H1 (cell line): ENCODE measurements around the gene NR3C1. TPM values are rescaled to one million over a fixed set of nuclear protein-coding genes. Genes with fewer than 3 reads are reported as not detected.

ENCODE experiments used
- CTCF ChIA-PET: fragments of 300-600 bp; sonication (Branson Sonifier 250); formaldehyde crosslinking; loops from one replicate; lab custom pipeline; 2021; ENCODE audit not compliant: partially characterized antibody; lab: Charles Lee
- POLR2A ChIA-PET: fragments of 300-600 bp; sonication (Branson Sonifier 250); formaldehyde crosslinking; loops from one replicate; lab custom pipeline; 2021; ENCODE audit warnings: inconsistent platforms; ENCODE audit not compliant: partially characterized antibody; lab: Charles Lee
- DNase-seq, 2 experiments: peaks; one replicate each; pipeline versions ENCODE4 v3.0.0 to v3.0.0-alpha.2; 2010 to 2022; ENCODE audit warnings: low spot score in 2 of 2, low read depth in 1 of 2, mixed read lengths in 1 of 2
- FAIRE-seq: peaks from 2 replicates; lab custom pipeline; 2011; peaks lifted over from hg19 to GRCh38; lab: Jason Lieb, UNC
- H2AFZ ChIP-seq: 2 replicates; pipeline ENCODE4 v1.8.1; 2012; ENCODE audit warnings: low read length, inconsistent platforms
- H2AK5ac ChIP-seq: 2 replicates; pipeline ENCODE4 v1.6.1; 2013; ENCODE audit warnings: low read depth, low read length
- H2BK120ac ChIP-seq: replicated peaks from 2 replicates; pipeline ENCODE3; 2013; ENCODE audit warnings: low read depth, low read length, inconsistent platforms
- H2BK12ac ChIP-seq: 2 replicates; pipeline ENCODE4 v1.6.1; 2013; ENCODE audit warnings: low read depth, low read length
- H2BK15ac ChIP-seq: 2 replicates; pipeline ENCODE4 v1.6.1; 2013; ENCODE audit warnings: low read length
- H2BK20ac ChIP-seq: 2 replicates; pipeline ENCODE4 v1.6.1; 2013; ENCODE audit warnings: low read length
- H2BK5ac ChIP-seq: 2 replicates; pipeline ENCODE4 v1.6.1; 2013; ENCODE audit warnings: low read depth, low read length
- H3K14ac ChIP-seq: 2 replicates; pipeline ENCODE4 v1.6.1; 2013; ENCODE audit warnings: inconsistent platforms; ENCODE audit not compliant: insufficient read length
- H3K18ac ChIP-seq: 2 replicates; pipeline ENCODE4 v1.6.1; 2013; ENCODE audit warnings: low read length; ENCODE audit errors: extremely low read depth
- H3K23ac ChIP-seq: 2 replicates; pipeline ENCODE4 v1.6.1; 2013; ENCODE audit warnings: inconsistent platforms; ENCODE audit not compliant: insufficient read length
- H3K23me2 ChIP-seq: 2 replicates; pipeline ENCODE4 v1.6.1; 2013; ENCODE audit warnings: low read depth, low read length
- H3K27ac ChIP-seq: 2 replicates; pipeline ENCODE4 v1.6.1; 2011; ENCODE audit warnings: low read depth, low read length, inconsistent platforms
- H3K27me3 ChIP-seq, 4 experiments: replicated peaks in 1 of 4; 1 replicate in 1 of 4; 2 replicates in 3 of 4; pipeline versions ENCODE4 v1.6.1 to v1.8.1; 2011 to 2013; ENCODE audit warnings: low read length in 3 of 4, mild to moderate bottlenecking in 3 of 4, inconsistent platforms in 2 of 4, mixed read lengths in 2 of 4, moderate library complexity in 1 of 4; ENCODE audit not compliant: control insufficient read depth in 3 of 4, insufficient read depth in 3 of 4; ENCODE audit errors: extremely low read depth in 1 of 4
- H3K36me3 ChIP-seq, 4 experiments: 2 replicates each; pipeline versions ENCODE4 v1.6.1 to v1.8.1; 2011 to 2013; ENCODE audit warnings: mild to moderate bottlenecking in 4 of 4, low read length in 3 of 4, moderate library complexity in 2 of 4, control low read depth in 1 of 4, inconsistent platforms in 1 of 4; ENCODE audit not compliant: insufficient read depth in 4 of 4, control insufficient read depth in 2 of 4
- H3K4ac ChIP-seq: replicated peaks from 2 replicates; pipeline ENCODE3; 2013; ENCODE audit warnings: low read length, low read depth, mixed read lengths, inconsistent platforms; ENCODE audit not compliant: insufficient read length
- H3K4me1 ChIP-seq, 4 experiments: replicated peaks in 1 of 4; 1 replicate in 1 of 4; 2 replicates in 3 of 4; pipeline versions ENCODE4 v1.6.1 to v1.8.1; 2011 to 2013; ENCODE audit warnings: low read length in 3 of 4, inconsistent platforms in 2 of 4, mixed read lengths in 1 of 4; ENCODE audit not compliant: insufficient read depth in 4 of 4, control insufficient read depth in 3 of 4
- H3K4me2 ChIP-seq, 2 experiments: 2 replicates each; pipeline versions ENCODE4 v1.6.1 to v1.8.1; 2011 to 2013; ENCODE audit warnings: low read depth in 2 of 2, low read length in 2 of 2, control low read depth in 1 of 2, inconsistent platforms in 1 of 2, mild to moderate bottlenecking in 1 of 2; ENCODE audit not compliant: insufficient read depth in 1 of 2
- H3K4me3 ChIP-seq, 4 experiments: fragments of 200-600, 300-600 bp in 1 of 4; sonication (generic), shearing (Covaris generic), sonication (Bioruptor Twin) in 1 of 4; 2 replicates each; pipeline versions ENCODE4 v1.5.1 to v1.8.1; 2011 to 2016; ENCODE audit warnings: low read length in 4 of 4, low read depth in 3 of 4, control low read depth in 2 of 4, inconsistent platforms in 2 of 4, mild to moderate bottlenecking in 2 of 4, mixed read lengths in 1 of 4, moderate library complexity in 1 of 4; ENCODE audit not compliant: insufficient read depth in 2 of 4; ENCODE audit errors: extremely low read depth in 1 of 4
- H3K56ac ChIP-seq: replicated peaks from 2 replicates; pipeline ENCODE3; 2013; ENCODE audit warnings: low read depth, mild to moderate bottlenecking, mixed read lengths, low read length, inconsistent platforms; ENCODE audit not compliant: insufficient read length
- H3K79me1 ChIP-seq: 2 replicates; pipeline ENCODE4 v1.6.1; 2013; ENCODE audit warnings: low read depth, low read length, control low read depth
- H3K79me2 ChIP-seq, 2 experiments: 2 replicates each; pipeline versions ENCODE4 v1.6.1 to v1.8.1; 2012 to 2013; ENCODE audit warnings: low read length in 2 of 2, mild to moderate bottlenecking in 2 of 2, inconsistent platforms in 1 of 2; ENCODE audit not compliant: insufficient read depth in 2 of 2, control insufficient read depth in 1 of 2
- H3K9ac ChIP-seq, 4 experiments: replicated peaks in 1 of 4; 1 replicate in 1 of 4; 2 replicates in 3 of 4; pipeline versions ENCODE4 v1.6.1 to v1.8.1; 2011 to 2013; ENCODE audit warnings: low read depth in 3 of 4, low read length in 3 of 4, control low read depth in 2 of 4, mild to moderate bottlenecking in 2 of 4, moderate library complexity in 2 of 4, inconsistent platforms in 1 of 4; ENCODE audit errors: extremely low read depth in 1 of 4
- H3K9me3 ChIP-seq, 2 experiments: 2 replicates each; pipeline versions ENCODE4 v1.6.1 to v1.8.1; 2012 to 2013; ENCODE audit warnings: mild to moderate bottlenecking in 2 of 2, moderate library complexity in 2 of 2, control low read depth in 1 of 2, inconsistent platforms in 1 of 2, low read depth in 1 of 2, low read length in 1 of 2, mixed read lengths in 1 of 2; ENCODE audit not compliant: insufficient read depth in 2 of 2
- H4K20me1 ChIP-seq, 2 experiments: replicated peaks in 1 of 2; 2 replicates each; pipeline versions ENCODE3 to v1.8.1; 2011 to 2013; ENCODE audit warnings: inconsistent platforms in 2 of 2, low read length in 2 of 2, mild to moderate bottlenecking in 1 of 2; ENCODE audit not compliant: insufficient read depth in 2 of 2, control insufficient read depth in 1 of 2
- H4K5ac ChIP-seq: 2 replicates; pipeline ENCODE4 v1.6.1; 2013; ENCODE audit warnings: low read length, low read depth, mixed read lengths, inconsistent platforms; ENCODE audit not compliant: insufficient read length
- H4K8ac ChIP-seq: 2 replicates; pipeline ENCODE4 v1.8.0; 2013; ENCODE audit warnings: mild to moderate bottlenecking, moderate library complexity, low read length, inconsistent platforms; ENCODE audit not compliant: insufficient read depth; ENCODE audit errors: extremely low read depth
- H4K91ac ChIP-seq: replicated peaks from 2 replicates; pipeline ENCODE3; 2013; ENCODE audit warnings: low read length, mixed read lengths, inconsistent platforms; ENCODE audit not compliant: insufficient read length
- CBX8 ChIP-seq: fragments of 300-800, 300-1000 bp; sonication (generic); IDR thresholded peaks from 2 replicates; pipeline ENCODE4 v1.7.1; 2016; ENCODE audit warnings: low read depth, low read length, borderline replicate concordance
- CHD2 ChIP-seq: IDR thresholded peaks from 2 replicates; pipeline ENCODE4 v1.6.1; 2012; ENCODE audit warnings: low read length, improper control_type of control experiment
- CREB1 ChIP-seq: IDR thresholded peaks from 2 replicates; pipeline ENCODE4 v1.6.1; 2012; ENCODE audit warnings: inconsistent platforms
- HDAC6 ChIP-seq: IDR thresholded peaks from one replicate; pipeline ENCODE4 v1.7.1; 2012; ENCODE audit warnings: low read depth, mild to moderate bottlenecking, inconsistent platforms, low read length, moderate library complexity
- PHF8 ChIP-seq: fragments of 200-600 bp; sonication (generic); conservative IDR thresholded peaks from 2 replicates; pipeline ENCODE4 v1.7.1; 2012; ENCODE audit warnings: low read depth, mild to moderate bottlenecking, inconsistent platforms, low read length, moderate library complexity
- RXRA ChIP-seq: IDR thresholded peaks from 2 replicates; pipeline ENCODE4 v1.6.1; 2011; ENCODE audit warnings: low read depth, mild to moderate bottlenecking, low read length, moderate library complexity; ENCODE audit not compliant: insufficient read depth
- SP4 ChIP-seq: IDR thresholded peaks from 2 replicates; pipeline ENCODE4 v1.6.1; 2012; ENCODE audit warnings: low read length, inconsistent platforms
- SUZ12 ChIP-seq: fragments of 200-600 bp; sonication (generic); IDR thresholded peaks from 2 replicates; pipeline ENCODE4 v1.6.1; 2012; ENCODE audit warnings: mild to moderate bottlenecking, inconsistent platforms, low read length, moderate library complexity, mixed read lengths
- WGBS, 2 experiments: shearing (Covaris generic) in 1 of 2; methylation state at CpG; one replicate each; pipeline versions ENCODE4 v1.1.6 to v1.1.7; 2013 to 2015; ENCODE audit warnings: low lambda C conversion rate in 2 of 2, mixed read lengths in 2 of 2, inconsistent platforms in 1 of 2, low coverage in 1 of 2, missing lambda C conversion rate in 1 of 2; ENCODE audit not compliant: insufficient replicate concordance in 2 of 2, insufficient coverage in 1 of 2, insufficient read length in 1 of 2; ENCODE audit errors: extremely low coverage in 1 of 2, missing lambda C conversion rate in 1 of 2; 5-methylcytosine and 5-hydroxymethylcytosine counted together
- polyA plus RNA-seq, 7 experiments: library from polyadenylated mRNA; depleted of rRNA in 3 of 7; stranded (reverse) in 5 of 7; unstranded in 2 of 7; fragments of >200 nt in 5 of 7; fragments of 200-250 nt in 2 of 7; gene quantifications; 1 replicate in 5 of 7; 2 replicates in 1 of 7; 4 replicates in 1 of 7; pipeline versions ENCODE4 v1.2.1 to v1.2.3, GENCODE V29; 2011 to 2013; ENCODE audit warnings: missing spikeins in 2 of 7, mixed read lengths in 2 of 7
- total RNA-seq: library from RNA; stranded (reverse); fragmentation: NEBNext Ultra II Directional; extraction: Animal tissue kit (Norgen Biotek cat#: 25700); gene quantifications from 2 replicates; pipeline ENCODE4 v1.2.1, GENCODE V29; 2021
- TF ChIP-seq, protein P1 (sequence below): IDR thresholded peaks from 2 replicates; pipeline ENCODE4 v1.6.1; 2011; ENCODE audit warnings: low read length, improper control_type of control experiment

Gene NR3C1
- total and polyA plus RNA-seq, 2 of the 8 experiments (the other 6 are each of a cell fraction or from before 2014, with no cell fraction given): 1.7 to 5.4 TPM

DNA sequence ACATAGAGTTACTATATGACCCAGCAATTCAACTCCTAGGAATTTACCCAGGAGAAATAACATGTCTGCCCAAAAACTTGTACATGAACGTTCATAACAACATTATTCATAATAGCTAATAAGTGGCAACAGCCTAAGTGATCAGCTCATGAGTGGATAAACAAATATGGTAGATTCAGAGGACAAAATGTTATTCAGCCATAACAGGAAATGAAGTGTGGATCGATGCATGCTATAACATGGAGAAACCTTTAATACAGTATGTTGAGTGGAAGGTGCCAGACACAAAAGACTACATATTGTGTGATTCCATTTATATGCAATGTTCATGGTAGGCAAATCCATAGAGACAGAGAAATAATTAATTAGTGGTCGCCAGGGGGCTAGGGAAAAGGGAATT, 22.3 kb upstream of the NR3C1 start:
- no peak overlapping the region for H2BK20ac ChIP-seq
- DNase-seq (no peak), FAIRE-seq (no peak)
- H3K23me2 ChIP-seq: no peaks in the 10 kb centered on the region
- no peak overlapping the region for H3K27ac ChIP-seq
- CTCF ChIA-PET: interaction anchor here (0.7 kb wide), 1 partner anchor 406 kb away, joined by 3 read pairs; no protein-coding TSS in a partner anchor
- H3K23ac ChIP-seq: no peak overlapping the region
- no peak overlapping the region for H3K56ac ChIP-seq
- no peak overlapping the region for H2BK120ac ChIP-seq
- no peak overlapping the region for H2AK5ac ChIP-seq
- no peak overlapping the region for H3K4me2 ChIP-seq
- TF ChIP-seq, protein P1, sequence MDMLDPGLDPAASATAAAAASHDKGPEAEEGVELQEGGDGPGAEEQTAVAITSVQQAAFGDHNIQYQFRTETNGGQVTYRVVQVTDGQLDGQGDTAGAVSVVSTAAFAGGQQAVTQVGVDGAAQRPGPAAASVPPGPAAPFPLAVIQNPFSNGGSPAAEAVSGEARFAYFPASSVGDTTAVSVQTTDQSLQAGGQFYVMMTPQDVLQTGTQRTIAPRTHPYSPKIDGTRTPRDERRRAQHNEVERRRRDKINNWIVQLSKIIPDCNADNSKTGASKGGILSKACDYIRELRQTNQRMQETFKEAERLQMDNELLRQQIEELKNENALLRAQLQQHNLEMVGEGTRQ: no peak
- TF ChIP-seq CREB1 (no peak), PHF8 (no peak), HDAC6 (no peak), SUZ12 (no peak), SP4 (no peak), CHD2 (no peak), CBX8 (no peak), RXRA (no peak)
- H3K4ac ChIP-seq: no peak overlapping the region
- 88% methylated on average over 3 of the region's 3 CpGs; no CpG with 5 or more reads in 1 of the 2 experiments for WGBS, 2 experiments
- H4K91ac ChIP-seq: no peak overlapping the region
- no peaks in the 10 kb centered on the region for H3K36me3 ChIP-seq
- H3K9ac ChIP-seq: no peak overlapping the region
- H3K27me3 ChIP-seq: no peaks in the 10 kb centered on the region
- H3K79me1 ChIP-seq: no peaks in the 10 kb centered on the region
- no peak overlapping the region for H4K8ac ChIP-seq
- no peaks in the 10 kb centered on the region for H4K20me1 ChIP-seq
- no peak overlapping the region for H4K5ac ChIP-seq
- H3K4me1 ChIP-seq: no peaks in the 10 kb centered on the region
- POLR2A ChIA-PET: no interaction called here
- no peak overlapping the region for H2BK15ac ChIP-seq
- no peak overlapping the region for H2AFZ ChIP-seq
- no peak overlapping the region for H2BK5ac ChIP-seq
- no peak overlapping the region for H3K4me3 ChIP-seq
- no peak overlapping the region for H3K18ac ChIP-seq
- H3K9me3 ChIP-seq: no peaks in the 10 kb centered on the region
- H3K79me2 ChIP-seq: no peaks in the 10 kb centered on the region
- no peak overlapping the region for H2BK12ac ChIP-seq
- H3K14ac ChIP-seq: no peak overlapping the region
